Esophagus squamous epithelium (tissue), 5 donors: ENCODE results near the gene OPHN1. TPM values are rescaled to one million over a fixed set of nuclear protein-coding genes. Genes with fewer than 3 reads are reported as not detected.

Experiments used
- DNase-seq: peaks from one replicate; lab custom pipeline; 2025; lab: John Stamatoyannopoulos, UW
- H3K27ac ChIP-seq, 4 donors: fragments of 200-600 bp; sonication (generic); one replicate each; pipeline ENCODE4 v1.5.1; 2016 to 2019; ENCODE audit warnings: mild to moderate bottlenecking in 1 of 4
- H3K27me3 ChIP-seq, 4 donors: fragments of 200-600 bp; sonication (generic); 1 replicate in 3 of 4; 2 replicates in 1 of 4; pipeline versions ENCODE4 v1.5.1 to v1.6.0; 2017 to 2021; ENCODE audit warnings: antibody characterized with exemption in 1 of 4
- H3K36me3 ChIP-seq, 3 donors: fragments of 200-600 bp; sonication (generic); one replicate each; pipeline ENCODE4 v1.5.1; 2016 to 2019
- H3K4me1 ChIP-seq, 3 donors: fragments of 200-600 bp; sonication (generic); one replicate each; pipeline ENCODE4 v1.5.1; 2017 to 2019
- H3K4me3 ChIP-seq, 4 donors: fragments of 200-600 bp; sonication (generic); 1 replicate in 3 of 4; 2 replicates in 1 of 4; pipeline ENCODE4 v1.5.1; 2016 to 2019; ENCODE audit warnings: mild to moderate bottlenecking in 2 of 4, moderate library complexity in 1 of 4
- H3K9me3 ChIP-seq, 3 donors: fragments of 200-600 bp; sonication (generic); one replicate each; pipeline ENCODE4 v1.5.1; 2016 to 2019
- POLR2A ChIP-seq, 4 donors: fragments of 450-650 bp; IDR thresholded peaks; one replicate each; pipeline ENCODE4 v1.6.1; 2017; ENCODE audit warnings: antibody characterized with exemption in 4 of 4, mild to moderate bottlenecking in 4 of 4, moderate library complexity in 3 of 4
- WGBS, 2 donors: methylation state at CpG; one replicate each; pipeline ENCODE4 v1.1.5; 2018; 5-methylcytosine and 5-hydroxymethylcytosine counted together
- intact Hi-C: fragments of 100-400 bp; cut with DNase I; formaldehyde crosslinking; loops from one replicate; pipeline ENCODE4 v1.15.0; 2022
- total RNA-seq, 4 donors: library from RNA; depleted of rRNA; stranded (reverse); fragments of >200 nt; gene quantifications; one replicate each; pipeline ENCODE4 v1.1.0, GENCODE V29; 2016
- TF ChIP-seq, protein P1 (sequence below), 6 experiments: fragments of 450-650 bp in 4 of 6; fragments of 200-600 bp in 2 of 6; sonication (generic) in 2 of 6; IDR thresholded peaks; one replicate each; pipeline ENCODE4 v1.5.1; 2016 to 2019; ENCODE audit warnings: antibody characterized with exemption in 6 of 6, mild to moderate bottlenecking in 4 of 6, moderate library complexity in 4 of 6
- donor health status: DM: yes; HTN: yes; CAD: no.

The OPHN1 gene
- total RNA-seq, 4 donors from 2014 or later: 2.6 to 6.5 (median 4.4) TPM

DNA sequence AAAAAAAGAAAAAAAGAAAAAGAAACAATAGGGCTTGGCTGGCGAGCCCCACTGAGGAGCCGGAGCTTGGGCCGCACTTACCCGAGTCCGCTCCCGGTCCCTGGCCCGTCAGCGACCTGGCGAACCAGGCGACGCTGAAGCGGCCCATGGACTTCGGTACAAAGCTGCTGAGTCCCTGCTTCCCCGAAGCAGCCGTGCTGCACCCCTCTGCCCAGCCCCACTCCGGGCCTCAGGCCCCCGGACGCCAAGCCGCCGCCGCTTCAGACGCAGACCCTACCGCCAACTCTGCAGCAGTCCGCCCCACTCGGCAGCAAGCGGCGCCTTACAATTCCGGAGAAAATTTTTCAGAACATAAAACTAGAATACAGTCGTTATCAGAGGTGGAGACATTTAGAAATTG lies 300.5 kb downstream of the OPHN1 start:
- Histone ChIP-seq H3K27me3 (no peaks in the 10 kb centered on the region), H3K9me3 (no peaks in the 10 kb centered on the region), H3K4me3 (no peak overlapping the region), H3K27ac (no peak overlapping the region), H3K36me3 (no peaks in the 10 kb centered on the region), H3K4me1 (no peaks in the 10 kb centered on the region)
- TF ChIP-seq, protein P1, sequence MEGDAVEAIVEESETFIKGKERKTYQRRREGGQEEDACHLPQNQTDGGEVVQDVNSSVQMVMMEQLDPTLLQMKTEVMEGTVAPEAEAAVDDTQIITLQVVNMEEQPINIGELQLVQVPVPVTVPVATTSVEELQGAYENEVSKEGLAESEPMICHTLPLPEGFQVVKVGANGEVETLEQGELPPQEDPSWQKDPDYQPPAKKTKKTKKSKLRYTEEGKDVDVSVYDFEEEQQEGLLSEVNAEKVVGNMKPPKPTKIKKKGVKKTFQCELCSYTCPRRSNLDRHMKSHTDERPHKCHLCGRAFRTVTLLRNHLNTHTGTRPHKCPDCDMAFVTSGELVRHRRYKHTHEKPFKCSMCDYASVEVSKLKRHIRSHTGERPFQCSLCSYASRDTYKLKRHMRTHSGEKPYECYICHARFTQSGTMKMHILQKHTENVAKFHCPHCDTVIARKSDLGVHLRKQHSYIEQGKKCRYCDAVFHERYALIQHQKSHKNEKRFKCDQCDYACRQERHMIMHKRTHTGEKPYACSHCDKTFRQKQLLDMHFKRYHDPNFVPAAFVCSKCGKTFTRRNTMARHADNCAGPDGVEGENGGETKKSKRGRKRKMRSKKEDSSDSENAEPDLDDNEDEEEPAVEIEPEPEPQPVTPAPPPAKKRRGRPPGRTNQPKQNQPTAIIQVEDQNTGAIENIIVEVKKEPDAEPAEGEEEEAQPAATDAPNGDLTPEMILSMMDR (IDR thresholded peaks at IDR 0.05): no peak
- no peak for TF ChIP-seq POLR2A (IDR thresholded peaks at IDR 0.05)
- WGBS, 2 donors: 91 to 96% methylated on average over 5 to 27 of the region's 29 CpGs
- DNase-seq: no peak
- intact Hi-C loops: no loop called here

DNA sequence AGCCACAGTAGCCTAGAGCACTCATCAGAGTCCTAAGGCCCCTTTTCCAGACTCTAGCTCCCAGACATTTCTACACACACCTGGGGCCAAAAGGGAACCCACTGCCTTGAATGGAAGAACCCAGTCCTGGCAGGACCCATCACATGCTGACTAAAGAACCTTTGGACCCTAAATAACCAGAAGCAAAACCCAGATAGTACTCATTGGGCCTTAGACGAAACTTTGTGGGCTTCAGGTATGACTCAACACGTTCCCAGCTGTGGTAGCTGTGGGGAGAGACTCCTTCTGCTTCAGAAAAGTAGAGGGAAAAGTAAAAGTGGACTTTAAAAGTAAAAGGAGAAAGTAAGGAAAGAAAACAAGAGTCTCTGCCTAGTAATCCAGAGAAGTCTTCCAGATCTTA lies 311.5 kb downstream of the OPHN1 start:
- no peaks in the 10 kb centered on the region for H3K27me3 ChIP-seq
- H3K27ac ChIP-seq: no peak overlapping the region
- WGBS, 2 donors: 35 to 90% methylated on average over 2 of the region's 2 CpGs
- no peak for DNase-seq
- no peaks in the 10 kb centered on the region for H3K4me1 ChIP-seq
- no peaks in the 10 kb centered on the region for H3K36me3 ChIP-seq
- H3K9me3 ChIP-seq: no peaks in the 10 kb centered on the region
- intact Hi-C loops: no loop called here
- TF ChIP-seq, protein P1 (IDR thresholded peaks at IDR 0.05): no peak
- TF ChIP-seq POLR2A (IDR thresholded peaks at IDR 0.05): no peak
- no peak overlapping the region for H3K4me3 ChIP-seq

DNA sequence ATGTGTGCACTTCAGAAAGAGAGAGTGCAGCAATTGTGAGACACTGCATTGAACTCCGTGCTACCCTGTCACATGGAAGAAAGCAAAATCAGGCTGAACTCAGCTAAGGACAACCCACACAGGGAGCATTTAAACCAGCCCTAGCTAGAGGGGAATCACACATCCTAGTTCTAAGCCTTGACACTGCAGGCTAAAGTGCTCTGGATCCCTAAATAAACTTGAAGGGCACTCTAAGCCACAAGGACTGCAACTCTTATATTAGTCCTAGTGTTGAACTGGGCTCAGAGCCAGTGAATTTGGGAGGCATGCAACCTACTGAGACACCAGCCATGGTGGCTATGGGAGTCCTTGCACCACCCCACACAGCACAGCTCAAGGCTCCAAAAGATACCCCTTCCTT lies 311.9 kb downstream of the OPHN1 start:
- no peak for DNase-seq
- Histone ChIP-seq H3K4me3 (no peak overlapping the region), H3K27ac (no peak overlapping the region), H3K9me3 (no peaks in the 10 kb centered on the region), H3K36me3 (no peaks in the 10 kb centered on the region), H3K4me1 (no peaks in the 10 kb centered on the region), H3K27me3 (no peaks in the 10 kb centered on the region)
- intact Hi-C loops: no loop called here
- WGBS, 2 donors: 43 to 70% methylated on average over 1 of the region's 1 CpG
- no peak for TF ChIP-seq POLR2A (IDR thresholded peaks at IDR 0.05)
- TF ChIP-seq, protein P1 (IDR thresholded peaks at IDR 0.05): no peak

DNA sequence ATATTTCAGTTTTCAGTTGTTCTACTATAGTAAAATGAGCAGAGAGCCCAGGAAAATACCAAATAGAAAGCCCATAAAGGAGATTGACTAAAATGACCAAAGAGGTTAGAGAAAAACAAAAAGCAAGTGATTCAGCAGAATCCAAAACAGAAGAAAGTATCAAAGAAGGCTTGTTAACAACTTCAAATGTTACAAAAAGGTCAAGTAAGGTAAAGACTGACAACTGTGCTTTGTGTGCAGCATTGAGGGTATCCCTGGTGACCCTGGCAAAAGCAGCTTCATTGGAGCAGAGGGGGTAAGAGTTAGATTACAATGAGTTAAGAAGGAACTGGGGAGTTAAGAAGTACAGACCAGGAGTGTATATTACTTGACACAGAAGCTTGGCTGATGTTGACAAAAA lies 317.9 kb downstream of the OPHN1 start:
- intact Hi-C loops: no loop called here
- H3K36me3 ChIP-seq: peaks cover 0 to 14% (median 0%) of the 10 kb centered on the region in 3 donors
- TF ChIP-seq, protein P1 (IDR thresholded peaks at IDR 0.05): no peak
- no peak for TF ChIP-seq POLR2A (IDR thresholded peaks at IDR 0.05)
- no peaks in the 10 kb centered on the region for H3K9me3 ChIP-seq
- peaks cover 0 to 8% (median 0%) of the 10 kb centered on the region in 3 donors for H3K4me1 ChIP-seq
- H3K27ac ChIP-seq: peak overlapping the region in 1 of 4 donors; percentile 42
- DNase-seq: no peak
- no peaks in the 10 kb centered on the region for H3K27me3 ChIP-seq
- no peak overlapping the region for H3K4me3 ChIP-seq

DNA sequence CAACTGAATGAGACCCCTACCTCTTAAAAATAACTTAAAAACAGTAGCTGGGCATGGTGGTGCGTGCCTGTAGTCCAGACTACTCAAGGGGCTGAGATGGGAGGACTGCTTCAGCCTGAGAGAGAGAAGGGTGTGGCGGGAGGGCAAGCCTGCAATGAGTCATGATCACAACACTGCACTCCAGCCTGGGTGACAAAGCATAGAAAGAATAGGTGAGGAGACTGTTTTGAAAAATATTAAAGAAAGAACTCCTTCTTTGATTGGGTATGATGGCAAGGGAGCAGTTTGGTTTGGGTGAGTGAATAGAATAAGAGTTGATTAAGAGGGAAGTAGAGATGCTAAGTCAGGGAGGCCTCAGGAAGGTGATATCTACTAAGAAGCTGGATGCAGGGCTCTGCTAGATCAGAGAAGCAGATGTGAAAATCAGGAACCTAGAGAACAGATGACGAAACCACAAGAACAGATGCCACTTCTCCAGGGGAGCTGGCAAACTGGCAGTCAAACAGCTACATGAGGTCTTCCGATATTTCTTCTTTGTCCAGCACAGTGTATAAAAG lies 318.6 kb downstream of the OPHN1 start:
- TF ChIP-seq, protein P1 (IDR thresholded peaks at IDR 0.05): no peak
- TF ChIP-seq POLR2A (IDR thresholded peaks at IDR 0.05): no peak
- no peak overlapping the region for H3K4me3 ChIP-seq

More for the DNA sequence above, 318.6 kb downstream of the OPHN1 start:
- WGBS, 2 donors: 59 to 70% methylated on average over 4 of the region's 4 CpGs
- Histone ChIP-seq H3K9me3 (no peaks in the 10 kb centered on the region), H3K27me3 (no peaks in the 10 kb centered on the region), H3K36me3 (peaks cover 0 to 18% (median 0%) of the 10 kb centered on the region in 3 donors), H3K4me1 (peaks cover 0 to 8% (median 0%) of the 10 kb centered on the region in 3 donors), H3K27ac (peak overlapping the region in 1 of 4 donors; percentile 42)
- intact Hi-C loops: no loop called here
- DNase-seq: no peak
